Tibial nerve (tissue), 3 donors: ENCODE measurements around the gene TTC21A.

ENCODE experiments used
- CTCF ChIP-seq, 5 experiments: fragments of 200-600 bp in 3 of 5; fragments of 450-650 bp in 2 of 5; sonication (generic) in 3 of 5; IDR thresholded peaks; one replicate each; pipeline ENCODE4 v1.5.1; 2016 to 2019; ENCODE audit warnings: antibody characterized with exemption in 5 of 5, mild to moderate bottlenecking in 3 of 5, moderate library complexity in 2 of 5
- POLR2A ChIP-seq, 2 donors: fragments of 450-650 bp; IDR thresholded peaks; one replicate each; pipeline ENCODE4 v1.6.1; 2017; ENCODE audit warnings: antibody characterized with exemption in 2 of 2, mild to moderate bottlenecking in 2 of 2, moderate library complexity in 2 of 2

DNA sequence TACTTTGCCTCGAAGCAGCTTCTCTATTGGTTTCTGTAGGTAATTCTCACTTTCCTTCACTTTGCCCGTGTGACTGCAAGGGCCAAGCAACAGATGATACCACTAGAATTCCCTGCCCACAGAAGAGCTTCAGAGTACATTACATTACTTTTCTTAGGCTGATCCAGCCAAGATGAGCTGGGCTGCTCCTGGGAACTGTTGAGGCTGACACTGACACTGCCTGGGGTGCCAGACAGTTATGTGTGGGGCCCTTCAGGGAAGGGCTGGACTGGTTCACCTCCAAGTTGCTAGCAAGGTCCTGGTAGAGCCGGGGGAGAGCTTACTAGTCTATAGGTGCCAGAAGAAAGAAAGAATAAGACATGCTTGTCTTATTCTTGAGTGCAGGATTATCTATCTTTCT is 19.0 kb upstream of the TTC21A start:
- no peak for TF ChIP-seq POLR2A (IDR thresholded peaks at IDR 0.05)
- no peak for TF ChIP-seq CTCF (IDR thresholded peaks at IDR 0.05)
